Neutrophil (primary cell): ENCODE data around the gene APBB1.

Experiments used
- H3K27ac ChIP-seq: fragments of 200-600 bp; sonication (generic); 2 replicates; pipeline ENCODE4 v1.5.1; 2016; ENCODE audit warnings: mild to moderate bottlenecking, moderate library complexity
- H3K27me3 ChIP-seq: fragments of 200-600 bp; sonication (generic); 2 replicates; pipeline ENCODE4 v1.6.0; 2016; ENCODE audit warnings: mild to moderate bottlenecking
- H3K36me3 ChIP-seq: fragments of 200-600 bp; sonication (generic); 2 replicates; pipeline ENCODE4 v1.5.1; 2017
- H3K4me1 ChIP-seq, 2 experiments: fragments of 200-600 bp in 1 of 2; sonication (generic) in 1 of 2; 1 replicate in 1 of 2; 2 replicates in 1 of 2; pipeline versions ENCODE4 v1.5.1 to v1.6.1; 2013 to 2016; ENCODE audit warnings: low read depth in 1 of 2, low read length in 1 of 2, mild to moderate bottlenecking in 1 of 2, moderate library complexity in 1 of 2; ENCODE audit not compliant: control insufficient read depth in 1 of 2, insufficient read depth in 1 of 2
- H3K4me3 ChIP-seq, 2 experiments: fragments of 200-600 bp in 1 of 2; sonication (generic) in 1 of 2; 1 replicate in 1 of 2; 2 replicates in 1 of 2; pipeline ENCODE4 v1.5.1; 2013 to 2016; ENCODE audit warnings: low read depth in 1 of 2, low read length in 1 of 2, mild to moderate bottlenecking in 1 of 2, moderate library complexity in 1 of 2
- H3K9me3 ChIP-seq: fragments of 200-600 bp; sonication (generic); 2 replicates; pipeline ENCODE4 v1.5.1; 2016
- TF ChIP-seq, protein P1 (sequence below): fragments of 200-600 bp; sonication (generic); IDR thresholded peaks from 2 replicates; pipeline ENCODE4 v1.5.1; 2016; ENCODE audit warnings: antibody characterized with exemption

The APBB1 gene

DNA sequence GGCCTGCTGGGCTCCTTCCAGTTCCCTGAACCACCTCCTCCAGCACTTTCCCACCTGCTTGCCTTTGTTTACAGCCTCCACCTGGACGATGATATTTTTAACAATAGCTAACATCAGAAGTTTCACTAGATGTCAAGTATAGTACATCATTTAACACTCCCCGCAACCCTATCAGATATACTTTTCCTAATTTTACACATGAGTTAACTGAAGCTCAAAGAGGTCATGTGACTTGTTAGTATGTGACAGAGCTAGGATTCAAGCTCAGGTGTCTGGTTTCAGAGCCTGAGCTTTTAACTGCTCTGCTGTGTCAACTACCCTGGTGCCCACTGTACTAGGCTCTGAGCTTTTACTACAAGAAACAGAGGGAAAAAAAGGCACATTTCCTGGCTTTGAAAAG is 36.2 kb upstream of the APBB1 start:
- H3K4me1 ChIP-seq = no peaks in the 10 kb centered on the region
- no peaks in the 10 kb centered on the region for H3K9me3 ChIP-seq
- no peaks in the 10 kb centered on the region for H3K27me3 ChIP-seq
- TF ChIP-seq, protein P1, sequence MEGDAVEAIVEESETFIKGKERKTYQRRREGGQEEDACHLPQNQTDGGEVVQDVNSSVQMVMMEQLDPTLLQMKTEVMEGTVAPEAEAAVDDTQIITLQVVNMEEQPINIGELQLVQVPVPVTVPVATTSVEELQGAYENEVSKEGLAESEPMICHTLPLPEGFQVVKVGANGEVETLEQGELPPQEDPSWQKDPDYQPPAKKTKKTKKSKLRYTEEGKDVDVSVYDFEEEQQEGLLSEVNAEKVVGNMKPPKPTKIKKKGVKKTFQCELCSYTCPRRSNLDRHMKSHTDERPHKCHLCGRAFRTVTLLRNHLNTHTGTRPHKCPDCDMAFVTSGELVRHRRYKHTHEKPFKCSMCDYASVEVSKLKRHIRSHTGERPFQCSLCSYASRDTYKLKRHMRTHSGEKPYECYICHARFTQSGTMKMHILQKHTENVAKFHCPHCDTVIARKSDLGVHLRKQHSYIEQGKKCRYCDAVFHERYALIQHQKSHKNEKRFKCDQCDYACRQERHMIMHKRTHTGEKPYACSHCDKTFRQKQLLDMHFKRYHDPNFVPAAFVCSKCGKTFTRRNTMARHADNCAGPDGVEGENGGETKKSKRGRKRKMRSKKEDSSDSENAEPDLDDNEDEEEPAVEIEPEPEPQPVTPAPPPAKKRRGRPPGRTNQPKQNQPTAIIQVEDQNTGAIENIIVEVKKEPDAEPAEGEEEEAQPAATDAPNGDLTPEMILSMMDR = no peak
- H3K4me3 ChIP-seq = no peak overlapping the region
- H3K36me3 ChIP-seq = peaks cover 19% of the 10 kb centered on the region
- no peak overlapping the region for H3K27ac ChIP-seq

DNA sequence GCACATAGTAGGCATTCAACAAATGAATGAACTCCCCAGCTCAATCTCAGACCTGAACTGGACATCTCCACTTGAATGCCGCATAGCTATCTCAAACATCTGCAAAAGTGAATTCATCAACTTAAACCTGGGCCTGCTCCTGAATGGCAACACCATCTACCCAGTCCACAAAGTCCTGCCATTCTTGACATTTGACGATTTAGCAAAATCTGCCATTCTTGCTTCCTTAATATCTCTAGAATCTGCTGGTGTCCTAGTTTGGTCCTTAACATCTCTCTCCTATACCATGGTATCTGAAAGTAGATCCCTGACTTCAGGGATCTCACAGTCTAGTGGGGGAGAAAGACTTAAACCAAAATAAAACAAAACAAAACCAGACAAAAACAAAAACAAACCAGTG is 34.3 kb upstream of the APBB1 start:
- H3K36me3 ChIP-seq = peaks cover 19% of the 10 kb centered on the region
- no peak overlapping the region for H3K4me3 ChIP-seq
- no peaks in the 10 kb centered on the region for H3K4me1 ChIP-seq
- TF ChIP-seq, protein P1 = no peak
- H3K9me3 ChIP-seq = no peaks in the 10 kb centered on the region
- H3K27me3 ChIP-seq = no peaks in the 10 kb centered on the region
- no peak overlapping the region for H3K27ac ChIP-seq

DNA sequence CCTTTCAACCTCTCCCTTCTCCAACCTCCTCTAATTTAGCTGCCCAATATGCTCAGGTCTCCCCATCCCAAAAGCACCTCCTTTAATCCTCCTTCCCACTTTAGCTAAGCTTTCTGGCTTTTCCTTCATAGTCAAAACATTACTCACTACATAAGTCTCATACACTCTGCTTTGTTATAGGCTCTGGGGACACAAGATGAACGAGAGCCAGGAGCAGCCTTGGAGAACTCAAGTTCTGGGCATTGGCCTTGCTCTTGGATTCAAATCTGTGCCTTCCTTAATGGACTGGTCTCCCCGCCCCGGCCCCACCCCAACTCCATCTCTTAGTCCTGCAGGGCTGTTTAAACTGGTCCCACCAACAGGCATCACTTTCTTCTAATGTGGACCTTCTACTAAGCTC is 33.3 kb upstream of the APBB1 start:
- H3K27ac ChIP-seq = no peak overlapping the region
- H3K27me3 ChIP-seq = no peaks in the 10 kb centered on the region
- H3K4me1 ChIP-seq = no peaks in the 10 kb centered on the region
- no peak overlapping the region for H3K4me3 ChIP-seq
- H3K9me3 ChIP-seq = no peaks in the 10 kb centered on the region
- H3K36me3 ChIP-seq = peaks cover 15% of the 10 kb centered on the region
- TF ChIP-seq, protein P1 = no peak

DNA sequence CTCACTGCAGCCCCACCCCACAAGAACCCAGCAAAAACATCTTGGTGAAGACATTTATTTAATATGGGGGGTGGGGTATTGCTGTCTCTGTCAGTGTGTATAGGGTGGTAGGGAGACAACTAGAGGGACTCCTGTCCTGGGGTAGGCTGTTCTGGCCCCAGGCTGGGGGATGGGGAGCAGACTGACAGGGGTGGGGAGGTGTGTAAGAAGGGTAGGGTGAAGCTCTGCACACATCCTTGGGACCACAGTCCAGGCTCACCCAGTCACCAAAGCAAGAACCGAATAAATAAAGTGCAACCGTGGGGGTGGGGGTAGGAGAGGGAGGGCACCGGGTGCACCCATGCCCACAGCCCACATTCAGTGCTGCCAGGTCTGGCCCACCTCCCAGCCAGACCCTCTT is 29.7 kb upstream of the APBB1 start:
- no peak overlapping the region for H3K27ac ChIP-seq
- TF ChIP-seq, protein P1 = no peak
- H3K4me1 ChIP-seq = no peaks in the 10 kb centered on the region
- no peak overlapping the region for H3K4me3 ChIP-seq
- no peaks in the 10 kb centered on the region for H3K9me3 ChIP-seq
- H3K36me3 ChIP-seq = no peaks in the 10 kb centered on the region
- H3K27me3 ChIP-seq = peaks cover 4% of the 10 kb centered on the region

DNA sequence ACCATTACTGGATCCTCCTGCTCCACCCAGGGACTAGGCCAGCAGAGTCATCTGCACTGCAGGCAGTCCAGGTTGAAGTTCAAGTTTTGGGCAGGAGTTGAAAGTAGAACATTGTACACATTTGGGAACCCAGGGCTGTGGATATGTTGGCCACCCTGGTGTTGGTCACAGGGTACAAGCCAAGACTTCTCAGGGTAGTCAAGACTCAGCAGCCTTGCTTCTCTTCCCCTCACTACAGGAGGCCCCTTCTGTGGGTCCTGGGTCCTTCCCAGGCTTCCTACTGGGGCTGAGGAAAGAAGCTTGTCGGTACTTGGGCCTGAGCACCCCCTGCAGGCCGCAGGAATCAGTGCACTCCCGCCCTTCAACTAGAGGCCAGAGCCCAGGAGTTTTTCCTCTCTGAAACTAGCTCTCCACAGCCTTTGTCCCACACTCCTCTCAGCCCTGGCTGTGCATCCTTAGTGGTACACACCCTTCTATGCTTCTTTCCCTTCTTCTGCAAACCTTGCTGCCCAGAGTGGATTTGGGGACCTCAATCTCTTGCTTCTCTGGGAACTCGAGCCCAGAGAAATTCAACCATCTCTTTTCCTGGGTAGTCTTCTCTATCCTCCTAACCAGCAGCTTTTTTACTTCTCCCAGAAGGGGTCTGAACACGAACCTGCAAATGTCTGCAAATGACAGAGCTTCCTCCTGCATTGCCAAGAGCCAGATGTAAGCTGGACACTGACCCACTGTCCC is 24.5 kb upstream of the APBB1 start:
- TF ChIP-seq, protein P1 = peak; percentile 66
- Histone ChIP-seq H3K36me3 (no peaks in the 10 kb centered on the region), H3K27me3 (peaks cover 4% of the 10 kb centered on the region), H3K9me3 (no peaks in the 10 kb centered on the region), H3K27ac (no peak overlapping the region), H3K4me1 (peaks cover 0 to 6% of the 10 kb centered on the region in 2 experiments), H3K4me3 (no peak overlapping the region)
